AG09309 (cell line): ENCODE data around the gene ATG16L2.
"Not testable (repeated sequence)": the region's sequence is repeated elsewhere in the genome, so short reads cannot be mapped to it uniquely, and the experiment has no call there.

ENCODE experiments used
- DNase-seq: peaks from one replicate; pipeline ENCODE4 v3.0.0-alpha.2; 2010; ENCODE audit warnings: low read depth
- H3K4me3 ChIP-seq: 2 replicates; pipeline ENCODE4 v1.5.1; 2011; ENCODE audit warnings: mild to moderate bottlenecking, low read depth, low read length, moderate library complexity; ENCODE audit not compliant: control insufficient read depth
- CTCF ChIP-seq: IDR thresholded peaks from 2 replicates; pipeline ENCODE4 v1.5.1; 2011; ENCODE audit warnings: mild to moderate bottlenecking, low read depth, low read length, inconsistent platforms; ENCODE audit not compliant: insufficient read depth, control insufficient read depth; ENCODE audit errors: missing control alignments

The ATG16L2 gene

GRCh38 chr11:72784662-72785061 lies 29.5 kb upstream of the ATG16L2 start:
- no peak for TF ChIP-seq CTCF
- no peak for DNase-seq
- no peak overlapping the region for H3K4me3 ChIP-seq

GRCh38 chr11:72786305-72787215 lies 27.7 kb upstream of the ATG16L2 start:
- H3K4me3 ChIP-seq, result no peak overlapping the region
- DNase-seq, result no peak
- no peak for TF ChIP-seq CTCF

GRCh38 chr11:72787216-72788104 lies 26.8 kb upstream of the ATG16L2 start:
- no peak overlapping the region for H3K4me3 ChIP-seq
- TF ChIP-seq CTCF, result no peak
- no peak for DNase-seq

- no peak for TF ChIP-seq CTCF
- no peak for DNase-seq
- no peak overlapping the region for H3K4me3 ChIP-seq
Measured at GRCh38 chr11:72788241-72788640, 26.0 kb upstream of the ATG16L2 start.

DNA sequence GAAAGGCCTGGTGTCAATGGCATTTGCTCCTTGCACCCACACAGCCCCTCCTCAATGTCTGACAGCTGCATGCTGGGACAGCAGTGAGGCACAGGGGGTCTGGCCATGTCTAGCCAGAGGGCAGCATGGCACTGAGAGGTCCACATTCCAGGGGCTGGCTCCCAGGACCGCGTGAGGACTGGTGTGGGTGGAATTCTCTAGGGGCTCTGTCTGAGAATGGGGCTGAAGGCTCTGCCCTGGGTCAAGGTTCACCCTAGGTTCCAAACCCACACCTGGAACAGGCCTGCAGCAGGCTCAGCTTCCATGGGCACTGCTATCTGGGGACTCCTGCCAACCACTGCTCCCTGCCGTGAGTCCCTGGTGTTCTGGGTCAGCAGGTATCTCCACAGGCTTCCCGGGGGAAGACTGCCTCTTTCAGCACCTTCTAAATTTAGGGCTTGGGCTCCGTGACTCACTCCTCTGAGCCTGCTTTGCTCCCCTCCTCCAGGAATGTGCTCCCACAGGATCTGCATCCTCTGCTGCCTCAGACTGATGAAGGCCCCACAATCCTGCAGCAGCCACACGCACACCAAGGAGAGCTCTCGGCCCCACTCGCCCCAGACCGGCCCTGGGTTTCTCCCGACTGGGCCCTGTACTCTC lies 24.6 kb upstream of the ATG16L2 start:
- no peak for DNase-seq
- H3K4me3 ChIP-seq, result no peak overlapping the region
- TF ChIP-seq CTCF, result no peak

GRCh38 chr11:72791228-72791627 lies 23.0 kb upstream of the ATG16L2 start:
- not testable (repeated sequence) for DNase-seq, H3K4me3 ChIP-seq
